ENCODE data around the gene TEX51. TPM values are rescaled to one million over a fixed set of nuclear protein-coding genes. Genes with fewer than 3 reads are reported as not detected.

TEX51 gene
- total RNA-seq, 1 donor from 2014 or later, result not detected

- Mint-ChIP-seq H3K4me1 (no peaks in the 10 kb centered on the region), H3K36me3 (ENCODE audit: low read depth) (peaks cover 2% of the 10 kb centered on the region), H3K4me3 (no peak overlapping the region), H3K27me3 (ENCODE audit: low read depth) (no peaks in the 10 kb centered on the region), H3K27ac (ENCODE audit: unreplicated experiment) (peak overlapping the region; percentile 3), H3K9me3 (peaks cover 7% of the 10 kb centered on the region)
- no peak for DNase-seq (ENCODE audit: low read depth, low spot score)
- TF ChIP-seq, protein P1, sequence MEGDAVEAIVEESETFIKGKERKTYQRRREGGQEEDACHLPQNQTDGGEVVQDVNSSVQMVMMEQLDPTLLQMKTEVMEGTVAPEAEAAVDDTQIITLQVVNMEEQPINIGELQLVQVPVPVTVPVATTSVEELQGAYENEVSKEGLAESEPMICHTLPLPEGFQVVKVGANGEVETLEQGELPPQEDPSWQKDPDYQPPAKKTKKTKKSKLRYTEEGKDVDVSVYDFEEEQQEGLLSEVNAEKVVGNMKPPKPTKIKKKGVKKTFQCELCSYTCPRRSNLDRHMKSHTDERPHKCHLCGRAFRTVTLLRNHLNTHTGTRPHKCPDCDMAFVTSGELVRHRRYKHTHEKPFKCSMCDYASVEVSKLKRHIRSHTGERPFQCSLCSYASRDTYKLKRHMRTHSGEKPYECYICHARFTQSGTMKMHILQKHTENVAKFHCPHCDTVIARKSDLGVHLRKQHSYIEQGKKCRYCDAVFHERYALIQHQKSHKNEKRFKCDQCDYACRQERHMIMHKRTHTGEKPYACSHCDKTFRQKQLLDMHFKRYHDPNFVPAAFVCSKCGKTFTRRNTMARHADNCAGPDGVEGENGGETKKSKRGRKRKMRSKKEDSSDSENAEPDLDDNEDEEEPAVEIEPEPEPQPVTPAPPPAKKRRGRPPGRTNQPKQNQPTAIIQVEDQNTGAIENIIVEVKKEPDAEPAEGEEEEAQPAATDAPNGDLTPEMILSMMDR (conservative IDR thresholded peaks at IDR 0.05), result no peak
Observed at GRCh38 chr2:126902152-126902835, 3.6 kb downstream of the TEX51 start.

- no peak for DNase-seq (ENCODE audit: low read depth, low spot score)
- Mint-ChIP-seq H3K27ac (ENCODE audit: unreplicated experiment) (no peak overlapping the region), H3K4me1 (no peaks in the 10 kb centered on the region), H3K36me3 (ENCODE audit: low read depth) (peaks cover 2% of the 10 kb centered on the region), H3K27me3 (ENCODE audit: low read depth) (no peaks in the 10 kb centered on the region), H3K4me3 (no peak overlapping the region), H3K9me3 (peaks cover 7% of the 10 kb centered on the region)
- TF ChIP-seq, protein P1 (conservative IDR thresholded peaks at IDR 0.05), result no peak
Observed at GRCh38 chr2:126902859-126903258, 4.2 kb downstream of the TEX51 start.

- no peak overlapping the region for H3K4me3 Mint-ChIP-seq
- H3K4me1 Mint-ChIP-seq, result no peaks in the 10 kb centered on the region
- H3K36me3 Mint-ChIP-seq (ENCODE audit: low read depth), result peaks cover 2% of the 10 kb centered on the region
- H3K9me3 Mint-ChIP-seq, result peaks cover 7% of the 10 kb centered on the region
- TF ChIP-seq, protein P1 (conservative IDR thresholded peaks at IDR 0.05), result no peak
- no peaks in the 10 kb centered on the region for H3K27me3 Mint-ChIP-seq (ENCODE audit: low read depth)
- DNase-seq (ENCODE audit: low read depth, low spot score), result no peak
- no peak overlapping the region for H3K27ac Mint-ChIP-seq (ENCODE audit: unreplicated experiment)
Observed at GRCh38 chr2:126905991-126906390, 7.3 kb downstream of the TEX51 start.

DNA sequence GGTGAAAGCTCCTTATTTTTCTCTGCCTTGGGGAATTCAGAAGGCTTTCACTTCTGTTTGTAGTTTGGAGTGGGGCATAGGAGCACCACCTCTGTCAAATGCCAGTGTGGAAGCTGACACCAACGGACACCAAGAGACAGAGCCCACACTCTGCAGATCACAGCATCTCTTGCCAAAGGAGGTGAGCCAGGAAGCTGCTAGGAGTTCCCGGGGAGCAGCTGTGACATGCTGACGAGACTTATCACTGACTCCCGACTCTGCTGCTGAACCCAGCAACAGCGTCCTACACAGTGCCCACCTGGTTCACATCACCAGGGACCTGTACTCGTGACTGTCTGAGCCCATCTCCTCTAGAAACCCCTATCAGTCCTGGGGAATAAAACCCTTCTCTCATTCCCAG lies 8.1 kb downstream of the TEX51 start:
- Mint-ChIP-seq H3K4me1 (no peaks in the 10 kb centered on the region), H3K4me3 (no peak overlapping the region), H3K9me3 (peaks cover 7% of the 10 kb centered on the region), H3K36me3 (ENCODE audit: low read depth) (peaks cover 2% of the 10 kb centered on the region), H3K27ac (ENCODE audit: unreplicated experiment) (peak overlapping the region; percentile 53), H3K27me3 (ENCODE audit: low read depth) (no peaks in the 10 kb centered on the region)
- TF ChIP-seq, protein P1 (conservative IDR thresholded peaks at IDR 0.05), result no peak
- DNase-seq (ENCODE audit: low read depth, low spot score), result no peak

- no peaks in the 10 kb centered on the region for H3K4me1 Mint-ChIP-seq
- peaks cover 7% of the 10 kb centered on the region for H3K9me3 Mint-ChIP-seq
- H3K27ac Mint-ChIP-seq (ENCODE audit: unreplicated experiment), result no peak overlapping the region
- TF ChIP-seq, protein P1 (conservative IDR thresholded peaks at IDR 0.05), result no peak
- peaks cover 2% of the 10 kb centered on the region for H3K36me3 Mint-ChIP-seq (ENCODE audit: low read depth)
- no peak for DNase-seq (ENCODE audit: low read depth, low spot score)
- no peak overlapping the region for H3K4me3 Mint-ChIP-seq
- no peaks in the 10 kb centered on the region for H3K27me3 Mint-ChIP-seq (ENCODE audit: low read depth)
Observed at GRCh38 chr2:126907671-126908070, 9.0 kb downstream of the TEX51 start.

Measured in neural crest cell (in vitro differentiated cells).